Left kidney (tissue), 2 donors: ENCODE data around the gene SPOCK1. TPM values are rescaled to one million over a fixed set of nuclear protein-coding genes. Genes with fewer than 3 reads are reported as not detected.

Experiments used
- DNase-seq: peaks from one replicate; pipeline ENCODE4 v3.0.0-alpha.2; 2013
- polyA plus RNA-seq: library from polyadenylated mRNA; unstranded; fragments of 120-200 nt; gene quantifications from one replicate; pipeline ENCODE4 v1.2.1, GENCODE V29; 2013; ENCODE audit not compliant: insufficient read length

SPOCK1 gene
- polyA plus RNA-seq, 1 donor: 7.9 TPM

DNA sequence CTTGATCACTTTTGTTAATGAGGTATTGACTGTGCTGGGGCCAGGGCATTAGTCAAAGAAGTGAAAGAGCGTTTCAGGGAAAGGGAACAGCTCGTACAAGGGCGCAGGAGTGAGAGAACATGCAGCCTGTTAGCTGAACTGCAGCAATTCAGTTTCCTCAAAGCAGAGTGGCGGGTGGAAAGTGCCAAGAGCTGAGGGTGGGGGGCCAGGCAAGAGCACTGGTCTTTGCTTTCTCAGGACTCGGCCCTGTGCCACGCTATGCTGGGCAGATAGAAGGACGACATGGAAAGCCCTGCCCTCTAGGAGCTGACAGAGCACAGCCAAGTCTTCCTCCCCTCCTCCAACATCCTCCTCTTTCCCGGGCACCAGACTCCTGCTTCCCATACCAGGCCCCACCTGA, 304.8 kb downstream of the SPOCK1 start:
- no peak for DNase-seq

DNA sequence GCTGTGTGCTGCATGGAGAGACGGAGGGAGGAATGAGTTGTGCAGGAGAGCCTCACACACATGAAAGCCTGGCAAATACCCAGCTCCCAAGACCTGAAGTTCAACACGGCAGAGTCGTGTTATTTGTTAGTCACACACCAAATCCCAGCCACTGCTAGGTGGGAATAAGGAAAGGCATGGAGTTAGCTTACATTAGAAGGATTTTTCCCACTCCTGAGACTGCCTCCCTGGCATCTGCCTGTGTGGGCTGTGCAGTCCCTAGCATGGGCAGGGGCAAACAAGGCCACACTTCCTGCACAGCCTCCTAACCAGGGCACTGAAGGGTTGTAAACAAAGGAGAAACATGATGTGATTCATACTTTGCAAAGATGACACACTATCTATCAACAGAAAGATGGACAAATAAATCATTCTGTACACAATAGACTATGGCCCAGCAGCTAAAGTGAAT, 306.8 kb downstream of the SPOCK1 start:
- no peak for DNase-seq

DNA sequence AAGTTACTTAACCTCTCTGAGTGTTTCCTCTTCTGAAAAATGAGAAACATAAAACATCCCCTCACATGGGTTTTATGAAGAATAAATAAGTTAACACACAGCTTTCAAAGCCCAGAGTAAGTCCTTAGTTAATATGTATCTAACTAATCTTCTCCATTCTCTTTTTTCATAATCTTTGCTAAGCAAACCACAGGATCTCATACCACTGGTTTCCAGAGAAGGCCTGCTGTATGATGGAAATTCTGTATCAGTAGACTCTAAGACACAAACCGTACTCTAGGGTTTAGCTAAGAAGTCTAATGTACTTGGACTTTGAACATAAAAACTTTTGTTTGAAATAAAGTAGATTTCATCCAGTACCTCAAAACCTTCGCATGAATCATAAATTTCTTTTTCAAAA, 307.9 kb downstream of the SPOCK1 start:
- no peak for DNase-seq

DNA sequence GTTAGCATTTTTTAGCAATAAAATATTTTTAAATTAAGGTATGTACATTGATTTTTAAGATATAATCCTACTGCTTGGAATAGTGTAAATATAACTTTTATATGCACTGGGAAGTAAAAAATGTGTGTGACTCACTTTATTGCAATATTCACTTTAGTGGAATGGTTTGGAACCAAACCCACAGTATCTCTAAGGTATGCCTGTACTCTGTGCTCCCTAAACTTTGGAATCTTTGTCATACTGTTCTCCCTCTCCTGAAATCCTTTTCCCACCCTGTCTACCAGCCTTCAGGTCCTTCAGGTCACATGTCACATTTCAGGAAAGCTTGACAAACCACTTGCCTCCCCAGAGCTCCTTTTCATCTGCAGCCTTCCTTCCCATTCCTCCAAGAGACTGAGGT, 308.7 kb downstream of the SPOCK1 start:
- DNase-seq: no peak

DNA sequence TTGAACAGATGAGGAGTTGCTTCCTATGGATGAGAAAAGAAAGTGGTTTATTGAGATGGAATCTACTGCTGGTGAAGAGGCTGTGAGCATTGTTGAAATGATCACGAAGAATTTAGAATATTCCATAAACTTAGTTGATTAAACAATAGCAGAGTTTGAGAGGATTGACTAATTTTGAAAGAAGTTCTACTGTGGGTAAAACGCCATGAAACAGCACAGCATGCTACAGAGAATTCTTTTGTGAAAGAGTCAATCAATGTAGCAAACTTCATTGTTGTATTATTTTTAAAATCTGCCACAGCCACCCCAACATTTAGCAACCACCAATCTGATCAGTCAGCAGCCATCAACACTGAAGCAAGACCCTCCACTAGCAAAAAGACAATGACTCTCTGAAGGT, 309.1 kb downstream of the SPOCK1 start:
- no peak for DNase-seq

DNA sequence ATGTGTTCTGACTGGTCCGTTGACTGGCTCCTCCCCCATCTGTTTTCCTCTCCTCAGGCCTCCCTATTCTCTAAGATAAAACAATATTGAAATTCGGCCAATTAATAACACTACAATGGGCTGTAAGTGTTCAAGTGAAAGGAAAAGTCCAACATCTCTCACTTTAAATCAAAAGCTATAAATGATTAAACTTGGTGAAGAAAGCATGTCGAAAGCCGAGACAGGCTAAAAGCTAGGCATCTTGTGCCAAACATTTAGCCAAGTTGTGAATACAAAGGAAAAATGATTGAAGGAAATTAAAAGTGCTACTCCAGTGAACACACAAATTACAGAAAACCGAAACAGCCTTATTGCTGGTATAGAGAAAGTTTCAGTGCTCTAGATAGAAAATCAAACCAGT, 310.6 kb downstream of the SPOCK1 start:
- no peak for DNase-seq

DNA sequence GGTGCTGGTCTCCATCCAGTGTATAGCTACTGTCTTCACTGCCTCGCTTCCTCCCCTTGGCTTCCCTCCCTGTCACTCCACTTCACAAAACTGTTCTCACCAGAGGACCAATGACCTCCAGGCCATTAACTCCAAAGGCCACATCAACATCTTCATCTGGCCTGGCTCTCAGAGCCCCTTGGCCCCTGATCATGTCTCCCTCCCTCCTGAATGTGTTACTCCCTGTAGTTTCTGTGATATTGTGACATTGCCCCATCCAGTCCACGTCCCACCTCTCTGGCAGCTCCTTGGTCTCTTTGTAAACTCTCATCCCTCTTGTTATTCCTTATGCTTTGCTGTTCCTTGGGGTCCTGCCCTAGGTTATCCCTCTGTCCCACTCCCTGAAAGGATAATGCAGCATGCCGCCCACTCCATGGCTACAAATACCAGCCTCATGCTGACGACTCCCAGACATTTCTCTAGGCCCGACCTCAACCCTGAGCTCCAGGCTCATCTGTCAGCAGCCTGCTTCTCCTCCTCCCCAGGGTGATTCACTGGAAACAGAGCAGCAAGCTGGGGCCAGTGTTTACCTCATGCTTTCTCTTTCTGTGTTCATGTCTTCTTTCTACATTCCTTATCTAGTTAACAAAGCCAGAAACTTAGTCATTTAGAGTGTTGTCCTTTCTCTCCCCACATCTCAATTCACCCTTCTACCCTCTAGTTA, 312.2 kb downstream of the SPOCK1 start:
- DNase-seq: no peak

DNA sequence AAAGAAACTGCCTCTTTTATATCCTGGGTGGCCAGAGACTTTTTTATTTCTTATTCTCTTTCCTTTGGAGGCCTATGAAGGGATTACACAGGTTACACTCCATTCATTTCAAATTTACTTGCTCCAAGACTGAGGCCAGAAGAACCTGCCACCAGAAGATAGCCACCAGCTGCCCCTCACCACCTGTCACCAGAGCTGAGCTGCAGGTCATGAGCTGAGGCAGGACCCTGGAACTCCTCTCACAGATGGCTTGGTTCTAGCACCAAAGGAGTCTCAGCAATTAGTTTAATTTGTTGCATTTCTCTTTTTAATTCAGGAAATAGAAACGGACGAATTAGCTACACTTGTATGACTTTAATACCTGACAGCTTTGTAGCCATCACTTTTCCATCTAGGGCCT, 313.9 kb downstream of the SPOCK1 start:
- DNase-seq: no peak

DNA sequence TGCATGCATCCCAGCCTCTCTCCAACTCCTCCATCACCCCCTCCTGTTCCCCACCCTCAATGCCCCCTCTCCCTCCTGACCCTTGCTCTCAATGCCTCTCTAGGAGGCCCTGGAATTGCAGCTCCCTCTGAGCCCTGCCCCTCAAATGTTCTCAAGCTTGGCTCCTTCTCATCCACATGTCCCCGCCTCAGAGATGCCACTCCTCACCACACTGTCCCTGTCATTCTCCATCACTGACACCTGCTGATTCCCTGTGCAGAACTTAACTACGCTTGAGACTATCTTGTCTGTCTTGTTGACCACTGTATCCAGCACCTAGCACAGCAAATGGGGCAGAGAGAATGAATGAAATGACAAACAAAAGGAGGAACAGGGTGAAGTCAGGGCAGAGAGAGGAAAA, 314.4 kb downstream of the SPOCK1 start:
- no peak for DNase-seq

DNA sequence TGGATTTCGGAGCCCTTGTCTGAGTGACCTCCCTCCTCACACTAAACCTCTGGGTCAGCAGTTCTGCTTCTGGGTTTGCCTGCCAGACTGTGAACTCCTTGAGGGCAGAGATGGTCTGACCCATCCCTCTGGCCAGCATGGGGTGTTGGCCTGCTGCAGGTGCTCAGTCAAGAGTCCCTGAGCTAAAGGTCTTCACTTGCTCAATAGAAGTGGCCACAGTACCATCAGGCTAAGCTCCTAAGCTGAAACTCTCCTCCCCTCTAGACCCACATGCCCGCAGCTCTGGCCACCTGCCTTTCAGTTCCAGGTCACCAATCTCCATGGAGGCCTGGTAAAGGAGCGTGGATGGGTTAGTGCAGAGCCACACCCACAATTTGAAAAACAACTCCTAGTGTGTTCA, 316.6 kb downstream of the SPOCK1 start:
- no peak for DNase-seq

DNA sequence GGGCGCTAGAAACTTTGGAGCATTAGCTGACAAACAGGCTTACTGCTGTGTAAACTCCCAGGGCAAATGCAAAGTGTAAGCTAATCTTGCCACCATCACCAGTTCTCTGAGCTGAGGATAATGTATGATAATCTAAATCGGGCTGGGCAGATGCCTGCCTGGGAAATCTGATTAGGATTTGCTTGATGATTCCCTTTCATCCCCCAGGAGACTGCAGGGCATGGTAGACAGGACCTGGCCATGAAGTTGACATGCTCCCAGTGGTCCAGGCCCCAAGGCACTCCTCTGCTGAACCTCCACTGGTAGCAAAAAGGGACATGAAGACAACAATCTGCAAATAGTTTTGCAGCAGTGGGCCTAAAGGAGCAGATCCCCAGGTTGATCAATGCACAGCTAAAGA, 317.5 kb downstream of the SPOCK1 start:
- no peak for DNase-seq

DNA sequence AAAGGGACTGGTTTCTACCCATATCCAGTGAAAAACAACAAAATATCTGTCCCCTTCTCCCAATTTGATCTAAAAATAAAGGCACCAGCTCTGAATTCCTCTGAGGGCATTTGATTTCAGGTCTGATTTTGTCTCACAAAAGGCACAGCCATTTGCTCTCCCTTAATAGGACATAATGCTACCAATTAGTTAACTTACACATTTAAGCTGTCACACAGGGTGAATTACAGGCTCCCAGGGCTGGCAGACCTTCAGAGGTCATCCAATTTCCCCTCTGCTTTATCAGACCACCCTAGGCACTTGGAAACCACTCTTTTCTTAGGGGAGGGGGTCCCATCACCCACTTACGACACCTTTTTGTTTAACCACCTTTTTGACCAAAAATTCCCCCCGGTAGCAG, 319.9 kb downstream of the SPOCK1 start:
- no peak for DNase-seq

DNA sequence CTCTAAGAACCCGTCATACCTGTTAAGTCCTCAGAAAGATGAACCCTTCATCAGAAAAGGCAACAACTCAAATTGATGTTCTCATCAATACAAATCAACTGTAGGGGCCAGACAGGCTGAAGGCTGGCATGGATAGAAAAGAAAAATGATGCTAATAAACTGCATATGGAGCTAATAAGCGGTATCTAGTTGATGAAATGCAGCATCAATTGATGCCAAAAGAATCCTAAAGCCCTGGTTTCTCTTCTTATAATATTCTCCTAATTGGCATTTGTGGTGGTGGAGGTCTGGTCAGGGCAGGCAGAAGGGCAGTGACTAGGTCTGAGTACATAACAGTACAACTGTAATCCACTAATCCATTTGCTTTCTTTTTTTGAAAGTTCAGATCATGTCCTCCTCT, 322.5 kb downstream of the SPOCK1 start:
- DNase-seq: no peak

DNA sequence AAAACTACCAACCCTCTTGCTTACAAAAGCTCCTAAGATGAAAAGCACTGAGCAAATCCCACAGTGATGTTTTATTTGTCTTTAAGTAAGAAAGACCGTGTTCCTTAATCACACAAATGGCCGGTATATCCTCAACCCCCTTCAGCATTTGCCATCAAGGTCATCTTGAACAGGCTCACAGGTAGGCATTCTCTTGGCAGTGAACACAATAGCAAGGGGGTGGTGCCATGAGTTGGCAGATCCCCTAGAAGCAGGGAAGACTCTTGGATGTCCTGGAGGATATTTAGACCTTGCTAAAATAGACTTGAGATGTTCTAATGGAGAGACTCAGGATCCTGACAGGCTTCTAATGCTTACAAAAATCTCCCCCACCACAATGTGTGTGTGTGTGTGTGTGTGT, 323.0 kb downstream of the SPOCK1 start:
- no peak for DNase-seq

DNA sequence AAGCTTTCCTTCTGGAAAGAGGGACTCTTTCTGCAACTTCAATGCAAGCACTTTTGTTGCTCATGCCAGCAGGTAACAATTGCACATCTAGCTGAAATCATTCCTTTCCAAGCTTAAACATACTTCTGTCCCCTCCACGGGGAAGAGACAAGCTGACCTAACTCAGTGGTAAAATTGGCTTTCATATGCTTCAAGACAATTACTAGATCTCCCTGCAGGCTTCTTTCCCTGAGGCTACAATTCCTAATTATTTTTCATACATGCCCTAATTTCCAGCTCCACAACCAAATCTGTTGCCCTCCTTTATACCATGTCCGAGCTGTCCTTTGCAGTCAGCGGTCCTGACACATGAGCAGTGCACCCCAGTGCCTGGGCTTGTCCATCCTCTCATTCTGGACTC, 324.9 kb downstream of the SPOCK1 start:
- DNase-seq: no peak

DNA sequence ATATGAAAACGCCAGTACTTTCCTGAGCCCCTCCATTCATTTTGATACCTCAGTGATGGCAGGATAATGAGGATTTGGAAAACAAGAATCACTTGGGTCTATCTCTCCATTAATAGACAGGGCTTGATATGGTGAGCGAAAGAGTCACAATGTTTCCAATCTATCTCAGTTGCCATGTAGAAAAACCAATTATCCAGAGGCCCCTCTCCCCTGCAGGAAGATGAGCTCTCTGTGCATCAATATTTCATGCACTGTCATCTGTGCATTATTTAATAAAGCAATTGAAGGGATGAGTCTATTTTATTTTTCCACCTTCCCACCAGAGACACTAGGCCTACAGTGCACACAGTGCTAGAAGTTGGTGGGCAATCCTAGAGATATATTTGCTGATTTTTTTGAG, 326.9 kb downstream of the SPOCK1 start:
- DNase-seq: no peak

DNA sequence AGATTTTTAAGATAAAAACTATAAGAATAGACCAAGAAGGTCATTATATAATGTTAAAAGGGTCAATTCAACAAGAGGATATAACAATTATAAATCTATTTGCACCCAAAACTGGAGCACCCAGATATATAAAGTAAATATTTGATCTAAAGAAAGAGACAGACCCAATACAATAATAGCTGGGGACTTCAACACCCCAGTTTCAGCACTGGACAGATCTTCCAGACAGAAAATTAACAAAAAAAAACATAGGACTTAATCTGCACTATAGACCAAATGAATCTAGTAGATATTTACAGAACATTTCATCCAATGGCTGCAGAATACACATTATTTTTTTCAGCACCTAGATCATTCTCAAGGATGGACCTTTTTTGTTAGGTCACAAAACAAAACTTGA, 331.9 kb downstream of the SPOCK1 start:
- no peak for DNase-seq

DNA sequence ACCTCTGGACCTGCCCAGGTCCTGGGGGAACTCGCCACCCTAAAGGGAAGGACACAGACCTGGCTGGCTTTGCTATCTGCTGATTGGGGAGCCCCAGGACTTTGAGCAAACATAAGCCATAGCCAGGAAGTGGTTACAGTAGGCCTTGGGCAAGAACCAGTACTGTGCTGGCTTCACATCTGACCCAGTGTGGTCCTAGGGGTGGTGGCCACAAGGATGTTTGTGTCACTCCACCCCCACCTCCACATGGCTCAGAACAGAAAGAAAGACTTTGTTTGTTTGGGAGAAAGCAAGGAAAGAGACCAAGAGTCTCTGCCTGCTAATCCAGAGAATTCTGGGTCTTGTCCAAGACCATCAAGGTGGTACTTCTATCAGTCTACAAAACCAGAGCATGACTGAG, 334.2 kb downstream of the SPOCK1 start:
- DNase-seq: no peak

DNA sequence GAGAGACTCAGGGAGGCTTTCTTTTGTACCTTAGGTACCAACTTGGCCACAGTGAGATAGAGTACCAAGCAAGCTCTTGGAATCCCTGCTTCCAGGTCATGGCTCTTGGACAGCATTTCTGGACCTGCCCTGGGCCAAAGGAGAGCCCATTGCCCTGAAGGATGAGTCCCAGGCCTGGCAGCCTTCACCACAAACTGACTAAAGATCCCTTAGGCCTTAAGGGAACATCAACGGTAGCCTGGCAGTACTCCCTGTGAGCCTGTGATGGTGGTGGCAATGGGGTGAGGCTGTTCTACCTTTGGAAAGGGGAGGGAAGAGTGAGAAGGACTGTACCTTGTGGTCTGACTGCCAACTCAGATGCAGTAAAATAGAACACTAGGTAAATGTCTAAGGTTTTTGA, 334.6 kb downstream of the SPOCK1 start:
- no peak for DNase-seq

DNA sequence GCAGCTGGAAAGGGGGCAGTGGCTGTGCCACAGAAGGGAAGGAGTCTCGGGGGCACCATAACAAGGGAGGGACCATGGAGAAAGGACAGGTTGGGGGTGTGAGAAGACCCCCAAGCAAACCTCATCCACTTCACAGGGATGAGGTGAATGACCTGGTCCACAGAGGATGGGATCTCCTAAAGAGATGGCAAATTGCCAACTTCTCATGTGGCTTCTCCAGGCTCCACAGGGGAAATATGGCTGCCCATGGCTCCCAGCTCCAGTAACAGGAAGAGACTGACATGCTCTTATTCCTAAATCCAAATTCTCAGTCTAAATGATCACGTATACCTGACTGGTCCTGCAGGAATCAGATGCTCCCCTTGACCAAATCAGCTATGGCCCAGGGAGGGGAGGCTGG, 340.4 kb downstream of the SPOCK1 start:
- no peak for DNase-seq

DNA sequence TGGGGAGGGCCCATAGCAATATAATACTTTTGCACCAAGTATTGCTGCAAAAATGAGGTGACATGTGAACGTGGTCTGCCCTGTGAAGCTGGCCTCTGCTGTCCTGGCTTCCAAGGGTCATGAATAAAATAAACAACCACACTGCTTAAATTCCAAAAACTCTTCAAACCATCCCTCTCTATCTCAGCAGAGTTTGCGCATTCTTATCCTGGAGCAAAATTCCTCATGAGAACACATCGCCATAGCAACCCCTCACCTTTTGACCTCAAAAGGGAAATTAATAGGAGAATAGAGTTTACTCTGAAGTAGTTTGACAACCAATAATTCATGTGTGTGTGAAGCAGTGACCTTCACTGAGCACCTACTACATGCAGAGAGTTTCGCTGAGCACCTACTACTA, 342.9 kb downstream of the SPOCK1 start:
- DNase-seq: no peak

DNA sequence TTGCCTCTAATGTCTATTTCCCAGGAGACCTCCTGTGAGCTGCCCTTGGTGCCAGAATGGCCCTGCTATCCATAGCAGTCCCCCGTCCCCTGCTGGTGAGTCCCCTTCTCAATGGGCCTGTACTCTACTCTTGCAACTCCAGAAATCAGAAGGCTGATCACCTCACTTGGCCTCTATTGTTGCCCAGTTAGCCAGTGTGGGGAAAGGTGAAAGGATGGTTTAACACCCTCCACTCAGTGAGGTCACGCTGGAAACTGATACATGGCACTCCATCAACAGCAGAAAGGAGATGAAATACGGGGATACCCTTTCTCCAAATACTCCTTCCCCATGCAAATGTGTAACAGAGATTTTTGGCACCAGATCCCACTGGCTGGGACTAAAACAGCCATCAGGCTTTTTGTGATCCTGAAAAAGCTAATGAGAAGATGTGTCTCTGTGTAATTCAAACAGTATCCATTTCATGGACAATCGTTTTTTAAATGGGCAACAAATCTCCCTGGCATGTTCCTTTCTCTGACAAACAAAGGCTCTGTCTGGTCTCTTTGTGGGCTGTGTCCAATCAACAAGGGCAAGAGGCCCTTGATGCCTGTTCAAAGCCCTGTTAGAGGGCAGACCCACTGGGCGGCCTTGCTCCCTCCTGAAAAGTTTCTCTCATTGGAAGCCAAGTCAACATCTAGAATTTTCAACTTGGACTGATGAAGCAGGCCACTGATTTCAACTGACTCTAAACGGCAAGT, 343.7 kb downstream of the SPOCK1 start:
- DNase-seq: peak; percentile 53

DNA sequence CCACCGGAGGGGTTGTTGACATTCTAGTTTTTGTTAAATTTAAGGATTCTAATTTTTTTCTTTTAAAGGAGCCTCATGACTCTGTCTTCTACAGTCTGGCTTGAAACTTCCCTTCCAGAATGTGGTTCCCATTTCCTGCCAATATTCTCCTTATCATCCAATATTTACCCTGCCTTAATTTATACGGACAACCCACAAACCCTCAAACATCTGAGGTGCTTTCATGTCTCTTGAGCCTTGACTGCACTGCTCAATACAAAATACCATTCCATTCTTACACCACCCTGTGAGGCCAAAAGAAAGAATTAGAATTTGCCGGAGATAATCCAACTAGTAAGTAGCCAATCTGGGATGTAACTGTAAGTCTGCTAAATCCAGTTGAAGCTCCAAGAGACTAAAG, 346.5 kb downstream of the SPOCK1 start:
- no peak for DNase-seq

DNA sequence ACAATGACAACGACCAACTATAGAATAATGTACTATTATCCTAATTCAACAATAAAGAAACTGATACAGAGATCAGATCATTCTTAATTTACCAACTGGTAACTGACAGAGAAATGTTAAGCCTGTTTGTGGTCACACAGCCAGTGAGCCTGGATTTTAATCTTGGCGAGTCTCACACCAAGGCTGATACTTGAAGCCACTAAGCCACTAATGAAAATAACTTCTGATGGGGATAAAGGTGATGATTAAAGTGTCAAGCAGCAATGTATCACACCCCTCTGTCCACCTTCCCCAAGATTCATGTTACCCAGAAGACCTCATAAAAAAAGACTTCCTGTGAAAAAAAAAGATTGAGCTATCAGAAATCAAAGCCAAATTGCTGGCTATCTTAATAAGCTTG, 350.5 kb downstream of the SPOCK1 start:
- no peak for DNase-seq
